ENCODE measurements around the gene PSMC5.

Gene PSMC5

GRCh38 chr17:63830278-63830677 lies 3.0 kb downstream of the PSMC5 start:
- Mint-ChIP-seq H3K4me1 (peaks cover 69% of the 10 kb centered on the region), H3K4me3 (no peak overlapping the region), H3K27ac (peak overlapping the region; percentile 100), H3K36me3 (ENCODE audit: low read depth) (peaks cover 78% of the 10 kb centered on the region), H3K9me3 (no peaks in the 10 kb centered on the region), H3K27me3 (no peaks in the 10 kb centered on the region)
- DNase-seq: no peak
- no peak for ATAC-seq

DNA sequence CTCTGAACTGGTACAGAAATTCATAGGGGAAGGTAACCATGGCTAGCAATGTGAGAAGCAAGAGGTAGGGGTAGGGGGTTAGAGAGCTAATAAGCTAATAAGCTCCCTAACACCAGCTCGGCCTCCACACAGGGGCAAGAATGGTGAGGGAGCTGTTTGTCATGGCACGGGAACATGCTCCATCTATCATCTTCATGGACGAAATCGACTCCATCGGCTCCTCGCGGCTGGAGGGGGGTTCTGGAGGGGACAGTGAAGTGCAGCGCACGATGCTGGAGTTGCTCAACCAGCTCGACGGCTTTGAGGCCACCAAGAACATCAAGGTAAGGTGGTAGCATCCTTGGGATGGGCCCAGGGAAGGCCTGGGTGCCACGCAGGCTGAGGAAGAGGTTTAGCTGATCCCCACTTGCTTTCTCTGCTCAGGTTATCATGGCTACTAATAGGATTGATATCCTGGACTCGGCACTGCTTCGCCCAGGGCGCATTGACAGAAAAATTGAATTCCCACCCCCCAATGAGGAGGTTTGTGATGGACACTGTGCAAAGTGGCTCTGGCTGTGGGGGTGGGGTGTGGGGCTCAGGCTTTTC lies 3.8 kb downstream of the PSMC5 start:
- H3K27me3 Mint-ChIP-seq: no peaks in the 10 kb centered on the region
- peak overlapping the region; percentile 35 for H3K27ac Mint-ChIP-seq
- H3K4me1 Mint-ChIP-seq: peaks cover 63% of the 10 kb centered on the region
- H3K36me3 Mint-ChIP-seq (ENCODE audit: low read depth): peaks cover 76% of the 10 kb centered on the region
- no peaks in the 10 kb centered on the region for H3K9me3 Mint-ChIP-seq
- H3K4me3 Mint-ChIP-seq: no peak overlapping the region
- ATAC-seq: no peak
- no peak for DNase-seq

DNA sequence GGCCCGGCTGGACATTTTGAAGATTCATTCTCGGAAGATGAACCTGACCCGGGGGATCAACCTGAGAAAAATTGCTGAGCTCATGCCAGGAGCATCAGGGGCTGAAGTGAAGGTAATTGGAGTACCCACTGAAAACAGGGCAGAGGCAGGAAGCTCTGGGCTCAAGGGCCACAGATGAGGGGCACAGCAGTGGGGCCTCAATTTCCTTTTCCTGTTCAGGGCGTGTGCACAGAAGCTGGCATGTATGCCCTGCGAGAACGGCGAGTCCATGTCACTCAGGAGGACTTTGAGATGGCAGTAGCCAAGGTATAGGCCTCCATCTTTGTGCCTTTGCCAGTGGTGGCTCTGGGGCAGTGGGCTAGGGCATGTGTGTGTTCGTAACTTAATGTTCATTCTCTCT lies 4.3 kb downstream of the PSMC5 start:
- Mint-ChIP-seq H3K9me3 (no peaks in the 10 kb centered on the region), H3K27ac (peak overlapping the region; percentile 35), H3K27me3 (no peaks in the 10 kb centered on the region), H3K4me1 (peaks cover 58% of the 10 kb centered on the region), H3K36me3 (ENCODE audit: low read depth) (peaks cover 72% of the 10 kb centered on the region), H3K4me3 (no peak overlapping the region)
- ATAC-seq (no peak), DNase-seq (no peak)

GRCh38 chr17:63832014-63832413 lies 4.8 kb downstream of the PSMC5 start:
- DNase-seq: no peak

GRCh38 chr17:63832455-63832854 lies 5.2 kb downstream of the PSMC5 start:
- no peak overlapping the region for H3K27ac Mint-ChIP-seq
- no peaks in the 10 kb centered on the region for H3K9me3 Mint-ChIP-seq
- H3K27me3 Mint-ChIP-seq: no peaks in the 10 kb centered on the region
- H3K36me3 Mint-ChIP-seq (ENCODE audit: low read depth): peaks cover 64% of the 10 kb centered on the region
- H3K4me1 Mint-ChIP-seq: peaks cover 51% of the 10 kb centered on the region
- H3K4me3 Mint-ChIP-seq: no peak overlapping the region
- DNase-seq (no peak), ATAC-seq (no peak)

More at GRCh38 chr17:63832014-63832413, 4.8 kb downstream of the PSMC5 start:
- no peak for ATAC-seq
- Mint-ChIP-seq H3K36me3 (ENCODE audit: low read depth) (peaks cover 67% of the 10 kb centered on the region), H3K4me3 (no peak overlapping the region), H3K4me1 (peaks cover 53% of the 10 kb centered on the region), H3K27me3 (no peaks in the 10 kb centered on the region), H3K9me3 (no peaks in the 10 kb centered on the region), H3K27ac (peak overlapping the region; percentile 35)

DNA sequence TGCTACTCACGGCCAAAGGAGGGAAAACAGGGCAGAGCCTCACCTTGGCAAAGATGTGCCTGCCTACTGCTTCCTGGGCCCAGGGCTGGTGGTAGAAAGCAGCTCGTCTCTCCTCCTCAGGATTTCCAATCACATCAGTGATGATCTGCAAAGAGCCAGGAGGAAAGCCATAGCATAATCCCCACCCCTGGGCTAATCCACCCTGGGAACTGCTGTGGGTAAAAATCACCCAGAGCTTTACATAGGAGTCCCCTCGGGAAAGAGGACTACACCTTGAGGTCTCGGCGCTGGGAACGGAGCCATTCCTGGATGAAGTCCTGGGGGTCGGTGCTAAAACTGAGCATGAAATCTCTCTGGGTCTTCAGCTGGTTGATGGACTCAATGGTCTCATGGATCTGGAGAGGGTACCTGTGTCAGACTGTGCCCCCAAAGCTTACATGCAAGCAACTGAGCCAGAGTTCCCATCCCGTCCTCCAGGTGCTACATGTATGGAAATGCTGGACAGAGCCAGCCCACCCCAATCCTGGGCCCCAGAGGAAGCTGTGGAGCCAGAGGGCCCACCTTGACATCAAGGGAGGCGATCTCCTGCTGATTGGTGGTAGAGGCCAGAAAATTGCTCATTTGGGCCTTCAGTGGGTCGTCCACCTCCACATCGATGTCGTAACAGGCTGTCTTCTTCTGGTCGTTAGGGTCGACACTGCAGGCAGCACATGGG lies 6.0 kb downstream of the PSMC5 start:
- no peak overlapping the region for H3K27ac Mint-ChIP-seq
- H3K27me3 Mint-ChIP-seq: no peaks in the 10 kb centered on the region

GRCh38 chr17:63833741-63834373 lies 6.6 kb downstream of the PSMC5 start:
- Mint-ChIP-seq H3K9me3 (no peaks in the 10 kb centered on the region), H3K4me3 (no peak overlapping the region), H3K27me3 (no peaks in the 10 kb centered on the region), H3K27ac (peak overlapping the region; percentile 44), H3K4me1 (peaks cover 44% of the 10 kb centered on the region), H3K36me3 (ENCODE audit: low read depth) (peaks cover 52% of the 10 kb centered on the region)
- ATAC-seq: no peak
- no peak for DNase-seq

More for the DNA sequence above, 6.0 kb downstream of the PSMC5 start:
- H3K4me3 Mint-ChIP-seq: no peak overlapping the region
- DNase-seq (no peak), ATAC-seq (no peak)
- H3K4me1 Mint-ChIP-seq: peaks cover 48% of the 10 kb centered on the region
- H3K9me3 Mint-ChIP-seq: no peaks in the 10 kb centered on the region
- peaks cover 59% of the 10 kb centered on the region for H3K36me3 Mint-ChIP-seq (ENCODE audit: low read depth)

DNA sequence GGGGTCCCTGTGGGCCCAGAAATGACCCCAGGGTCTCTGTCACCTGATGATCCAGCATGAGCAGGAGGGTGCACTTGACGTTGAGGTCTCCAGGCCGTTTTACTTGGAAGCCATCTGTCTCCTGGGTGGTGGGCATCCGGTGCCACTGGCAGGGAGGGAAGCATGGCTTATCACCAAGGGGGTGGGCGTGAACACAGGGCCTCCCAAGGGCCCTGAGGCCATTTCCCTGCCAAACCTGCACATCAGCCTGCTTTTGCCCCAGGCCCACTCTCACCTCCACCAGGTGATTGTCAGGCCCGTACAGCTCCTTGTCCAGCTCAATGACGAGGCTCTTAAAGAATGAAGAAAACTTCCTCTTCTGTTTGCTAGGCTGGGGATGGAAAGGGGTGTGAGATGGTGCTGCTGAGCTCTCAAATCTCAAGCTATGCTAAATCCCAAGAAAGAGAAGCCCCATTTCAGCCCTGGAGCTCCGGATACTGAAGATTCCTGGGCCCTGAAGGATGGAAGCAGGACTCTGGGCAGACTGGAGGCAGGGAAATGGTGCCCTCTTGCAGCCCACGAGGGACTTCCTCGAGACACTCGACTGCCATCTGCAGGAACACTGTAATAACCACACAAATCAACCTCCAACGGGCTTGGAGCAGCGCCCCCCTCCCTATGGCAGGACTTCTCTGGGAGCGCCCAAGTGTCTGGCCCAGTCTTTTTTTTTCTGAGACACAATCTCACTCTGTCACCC lies 7.4 kb downstream of the PSMC5 start:
- no peaks in the 10 kb centered on the region for H3K9me3 Mint-ChIP-seq
- H3K27me3 Mint-ChIP-seq: no peaks in the 10 kb centered on the region
- ATAC-seq (peak; percentile 79), DNase-seq (peak; percentile 62)
- no peak overlapping the region for H3K27ac Mint-ChIP-seq
- H3K36me3 Mint-ChIP-seq (ENCODE audit: low read depth): peaks cover 45% of the 10 kb centered on the region
- peaks cover 44% of the 10 kb centered on the region for H3K4me1 Mint-ChIP-seq
- no peak overlapping the region for H3K4me3 Mint-ChIP-seq

GRCh38 chr17:63835167-63835720 lies 8.0 kb downstream of the PSMC5 start:
- Mint-ChIP-seq H3K36me3 (ENCODE audit: low read depth) (peaks cover 39% of the 10 kb centered on the region), H3K4me3 (no peak overlapping the region), H3K9me3 (no peaks in the 10 kb centered on the region), H3K4me1 (peaks cover 38% of the 10 kb centered on the region), H3K27ac (peak overlapping the region; percentile 27), H3K27me3 (no peaks in the 10 kb centered on the region)
- no peak for ATAC-seq
- no peak for DNase-seq

GRCh38 chr17:63836811-63837210 lies 9.6 kb downstream of the PSMC5 start:
- no peaks in the 10 kb centered on the region for H3K9me3 Mint-ChIP-seq
- H3K36me3 Mint-ChIP-seq (ENCODE audit: low read depth): peaks cover 24% of the 10 kb centered on the region
- DNase-seq (no peak), ATAC-seq (no peak)
- peaks cover 35% of the 10 kb centered on the region for H3K4me1 Mint-ChIP-seq
- H3K4me3 Mint-ChIP-seq: no peak overlapping the region
- no peak overlapping the region for H3K27ac Mint-ChIP-seq
- no peaks in the 10 kb centered on the region for H3K27me3 Mint-ChIP-seq

DNA sequence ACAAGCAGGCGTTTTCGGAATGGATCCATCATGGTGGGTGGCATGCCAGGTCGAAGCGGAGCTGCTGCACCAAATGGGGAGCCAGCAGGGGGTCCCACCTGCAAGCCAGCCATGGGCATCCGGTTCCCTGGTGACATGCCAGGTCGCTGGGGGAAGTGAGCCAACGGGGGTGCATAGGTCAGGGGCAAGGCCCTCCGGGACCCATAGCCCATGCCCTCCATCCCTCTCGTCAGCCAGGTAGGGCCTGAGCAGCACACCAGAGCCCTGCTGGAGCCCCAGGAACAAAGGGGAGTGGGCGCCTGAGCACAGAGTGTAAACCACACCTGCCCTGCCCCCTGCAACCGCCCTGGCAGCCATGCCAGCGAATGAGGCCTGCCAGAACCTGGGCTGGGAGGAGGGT lies 10.2 kb downstream of the PSMC5 start:
- Mint-ChIP-seq H3K36me3 (ENCODE audit: low read depth) (peaks cover 19% of the 10 kb centered on the region), H3K4me3 (no peak overlapping the region), H3K9me3 (no peaks in the 10 kb centered on the region), H3K27me3 (no peaks in the 10 kb centered on the region), H3K4me1 (peaks cover 34% of the 10 kb centered on the region), H3K27ac (no peak overlapping the region)
- DNase-seq (no peak), ATAC-seq (no peak)

DNA sequence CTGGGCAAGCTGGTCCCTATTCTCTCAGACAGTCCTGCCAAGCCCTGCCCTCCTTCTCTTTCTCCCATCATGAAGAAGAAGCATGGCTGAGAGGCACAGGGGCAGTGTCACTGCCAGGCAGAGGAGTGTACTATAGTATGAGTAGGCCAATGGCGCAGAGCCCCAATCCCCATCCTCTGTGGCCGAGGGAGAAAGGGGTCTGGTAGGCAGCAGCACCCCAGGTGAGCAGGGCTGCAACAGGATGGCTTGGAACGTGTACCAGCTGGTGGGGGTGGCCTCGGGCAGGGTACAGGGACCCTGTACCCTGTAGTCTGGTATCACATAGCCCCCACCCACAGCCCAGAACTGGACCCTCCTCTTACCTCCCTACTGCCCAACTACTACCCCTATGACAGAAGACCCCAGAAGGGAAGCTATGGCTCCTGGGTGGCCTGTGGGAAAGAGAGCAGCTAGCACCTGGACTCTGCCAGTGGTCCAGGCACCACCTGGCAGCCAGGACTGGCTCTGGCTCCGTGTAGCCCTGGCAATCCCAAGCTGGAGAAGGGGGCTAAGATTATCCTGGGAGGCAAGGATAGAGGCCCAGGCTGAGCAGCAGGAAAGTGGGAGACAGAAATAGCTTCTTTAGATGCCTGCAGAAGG lies 10.8 kb downstream of the PSMC5 start:
- no peak for DNase-seq
- no peak for ATAC-seq
- peaks cover 19% of the 10 kb centered on the region for H3K36me3 Mint-ChIP-seq (ENCODE audit: low read depth)
- no peaks in the 10 kb centered on the region for H3K27me3 Mint-ChIP-seq
- H3K9me3 Mint-ChIP-seq: no peaks in the 10 kb centered on the region
- H3K4me3 Mint-ChIP-seq: no peak overlapping the region
- H3K4me1 Mint-ChIP-seq: peaks cover 34% of the 10 kb centered on the region
- no peak overlapping the region for H3K27ac Mint-ChIP-seq

DNA sequence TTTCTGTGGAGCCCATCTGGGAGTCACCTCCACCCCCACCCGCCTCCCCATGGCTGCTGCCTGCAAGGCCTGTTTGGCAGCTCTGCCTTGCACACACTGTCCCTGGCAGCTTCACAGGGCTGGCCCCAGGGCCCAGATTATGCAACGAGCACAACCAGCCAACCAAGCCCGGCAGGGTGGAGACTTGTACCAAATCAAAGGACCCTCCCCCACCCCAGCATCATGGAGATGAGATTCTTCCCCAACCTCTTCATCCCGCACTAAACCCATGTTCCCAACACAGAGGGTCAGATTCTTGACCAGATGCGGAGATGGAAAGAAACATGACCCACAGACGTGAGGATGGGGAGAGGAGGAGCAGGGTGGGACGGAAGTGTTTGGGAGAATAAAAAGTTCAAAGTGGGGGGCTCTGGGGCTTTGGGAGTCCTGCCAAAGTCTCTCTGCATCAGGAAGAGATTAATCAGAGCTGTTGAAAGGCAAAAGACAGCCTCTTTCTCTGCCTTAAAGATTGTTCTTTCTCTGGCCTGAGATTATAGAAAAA lies 11.5 kb downstream of the PSMC5 start:
- Mint-ChIP-seq H3K36me3 (ENCODE audit: low read depth) (peaks cover 15% of the 10 kb centered on the region), H3K27ac (no peak overlapping the region), H3K9me3 (no peaks in the 10 kb centered on the region), H3K27me3 (no peaks in the 10 kb centered on the region), H3K4me3 (peak overlapping the region; percentile 24), H3K4me1 (peaks cover 39% of the 10 kb centered on the region)
- ATAC-seq (no peak), DNase-seq (no peak)
